GM23338 (cell line): ENCODE results near the gene PUS7. TPM values are rescaled to one million over a fixed set of nuclear protein-coding genes. Genes with fewer than 3 reads are reported as not detected.

Experiments used
- ATAC-seq: fragments of 200-7000 bp; cut with Tn5 transposase; 3 replicates; pipeline ENCODE4 v1.9.1; 2020
- DNase-seq: peaks from one replicate; pipeline ENCODE4 v3.0.0-alpha.2; 2015; ENCODE audit warnings: low spot score
- H2AFZ ChIP-seq: fragments of 200-600 bp; sonication (generic); 2 replicates; pipeline ENCODE4 v1.8.0; 2016; ENCODE audit warnings: antibody characterized with exemption, mild to moderate bottlenecking, moderate library complexity
- H3F3A ChIP-seq: fragments of 200-600 bp; sonication (generic); replicated peaks from 2 replicates; pipeline ENCODE4 v1.8.0; 2017; ENCODE audit warnings: antibody characterized with exemption, mixed run types, low read depth
- H3K27ac ChIP-seq: fragments of 200-600 bp; sonication (generic); 2 replicates; pipeline ENCODE4 v1.6.1; 2016; ENCODE audit warnings: low read depth
- H3K27me3 ChIP-seq: fragments of 200-600 bp; sonication (generic); 2 replicates; pipeline ENCODE4 v1.8.0; 2016; ENCODE audit warnings: mild to moderate bottlenecking, mixed run types, moderate library complexity; ENCODE audit not compliant: insufficient read depth
- H3K36me3 ChIP-seq: fragments of 200-600 bp; sonication (generic); 2 replicates; pipeline ENCODE4 v1.8.0; 2016; ENCODE audit warnings: mild to moderate bottlenecking; ENCODE audit not compliant: insufficient read depth
- H3K4me1 ChIP-seq: fragments of 200-600 bp; sonication (generic); 2 replicates; pipeline ENCODE4 v1.8.0; 2016; ENCODE audit warnings: mild to moderate bottlenecking, moderate library complexity; ENCODE audit not compliant: insufficient read depth
- H3K4me2 ChIP-seq: fragments of 200-600 bp; sonication (generic); 2 replicates; pipeline ENCODE4 v1.7.1; 2017; ENCODE audit warnings: mixed run types
- H3K4me3 ChIP-seq: fragments of 200-600 bp; sonication (generic); 2 replicates; pipeline ENCODE4 v1.6.1; 2016; ENCODE audit warnings: mixed run types
- H3K79me2 ChIP-seq: fragments of 200-600 bp; sonication (generic); replicated peaks from 2 replicates; pipeline ENCODE4 v1.8.0; 2017; ENCODE audit warnings: mild to moderate bottlenecking; ENCODE audit not compliant: insufficient read depth
- H3K9me2 ChIP-seq: fragments of 200-600 bp; sonication (generic); 2 replicates; pipeline ENCODE4 v1.8.0; 2017; ENCODE audit not compliant: insufficient read depth
- H4K20me1 ChIP-seq: fragments of 200-600 bp; sonication (generic); replicated peaks from 2 replicates; pipeline ENCODE4 v1.8.0; 2017; ENCODE audit warnings: mild to moderate bottlenecking; ENCODE audit not compliant: insufficient read depth
- H3K27ac Mint-ChIP-seq: 2 replicates; pipeline ENCODE4 v1.8.0; 2020; ENCODE audit warnings: inconsistent platforms, mild to moderate bottlenecking, moderate library complexity, mixed read lengths
- H3K27me3 Mint-ChIP-seq: 3 replicates; pipeline ENCODE4 v1.8.0; 2022; ENCODE audit warnings: low read depth, mild to moderate bottlenecking, moderate library complexity, mixed read lengths, inconsistent platforms; ENCODE audit not compliant: insufficient read depth, poor library complexity
- H3K36me3 Mint-ChIP-seq: 3 replicates; pipeline ENCODE4 v1.8.0; 2021; ENCODE audit warnings: low read depth, mild to moderate bottlenecking, inconsistent platforms, moderate library complexity, mixed read lengths
- H3K4me1 Mint-ChIP-seq: 3 replicates; pipeline ENCODE4 v1.8.0; 2020; ENCODE audit warnings: mild to moderate bottlenecking, inconsistent platforms, mixed read lengths
- H3K4me3 Mint-ChIP-seq: 3 replicates; pipeline ENCODE4 v1.8.0; 2021; ENCODE audit warnings: moderate library complexity, mild to moderate bottlenecking, inconsistent platforms, mixed read lengths
- H3K9me3 Mint-ChIP-seq: 3 replicates; pipeline ENCODE4 v1.8.0; 2020; ENCODE audit warnings: moderate library complexity, mild to moderate bottlenecking, inconsistent platforms, mixed read lengths
- CREB1 ChIP-seq: fragments of 250-450 bp; sonication (Bioruptor Pico); IDR thresholded peaks from 2 replicates; pipeline ENCODE4 v1.5.0; 2020; ENCODE audit warnings: low read depth, mild to moderate bottlenecking, moderate library complexity
- EZH2 ChIP-seq: fragments of 200-600 bp; sonication (generic); IDR thresholded peaks from one replicate; pipeline ENCODE4 v1.8.0; 2017; ENCODE audit warnings: antibody characterized with exemption, mild to moderate bottlenecking, low read depth; ENCODE audit not compliant: unreplicated experiment
- EZH2phosphoT487 ChIP-seq: fragments of 200-600 bp; sonication (generic); IDR thresholded peaks from one replicate; pipeline ENCODE4 v1.8.1; 2018; ENCODE audit warnings: antibody characterized with exemption; ENCODE audit not compliant: unreplicated experiment
- JUNB ChIP-seq: IDR thresholded peaks from one replicate; pipeline ENCODE4 v1.6.1; 2016; ENCODE audit warnings: antibody characterized with exemption; ENCODE audit not compliant: unreplicated experiment
- NANOG ChIP-seq: IDR thresholded peaks from 2 replicates; pipeline ENCODE4 v1.6.1; 2016; ENCODE audit warnings: antibody characterized with exemption, borderline replicate concordance
- POLR2AphosphoS5 ChIP-seq: IDR thresholded peaks from 2 replicates; pipeline ENCODE4 v1.6.1; 2016; ENCODE audit warnings: antibody characterized with exemption, low read depth
- STAT1 ChIP-seq: IDR thresholded peaks from one replicate; pipeline ENCODE4 v1.6.1; 2016; ENCODE audit warnings: antibody characterized with exemption; ENCODE audit not compliant: unreplicated experiment
- ZNF114 ChIP-seq: fragments of 250-450 bp; sonication (Bioruptor Pico); IDR thresholded peaks from 2 replicates; pipeline ENCODE4 v1.5.0; 2020; ENCODE audit warnings: mild to moderate bottlenecking, moderate library complexity
- ZNF331 ChIP-seq: fragments of 250-450 bp; sonication (Bioruptor Pico); IDR thresholded peaks from 2 replicates; pipeline ENCODE4 v1.5.0; 2020; ENCODE audit warnings: low read depth, mild to moderate bottlenecking, moderate library complexity
- polyA plus RNA-seq: library from polyadenylated mRNA; unstranded; fragments of >200 nt; fragmentation: Nextera tagmentation; extraction: Ambion mirVana; gene quantifications from 2 replicates; pipeline ENCODE4 v1.2.1, GENCODE V29; 2016
- total RNA-seq: library from RNA; depleted of rRNA; stranded (reverse); fragments of >200 nt; shearing (Covaris generic); gene quantifications from 2 replicates; pipeline ENCODE4 v1.2.3, GENCODE V29; 2014
- TF ChIP-seq, protein P1 (sequence below): fragments of 250-450 bp; sonication (Bioruptor Pico); IDR thresholded peaks from 2 replicates; pipeline ENCODE4 v1.5.0; 2020; ENCODE audit warnings: mild to moderate bottlenecking, moderate library complexity
- TF ChIP-seq, protein P2 (sequence below): IDR thresholded peaks from 2 replicates; pipeline ENCODE4 v1.6.1; 2016; ENCODE audit warnings: antibody characterized with exemption
- TF ChIP-seq, protein P3 (sequence below): IDR thresholded peaks from one replicate; pipeline ENCODE4 v1.6.1; 2018; ENCODE audit warnings: antibody characterized with exemption; ENCODE audit not compliant: unreplicated experiment
- TF ChIP-seq, protein P4 (sequence below), 2 experiments: fragments of 200-600 bp in 1 of 2; sonication (generic) in 1 of 2; conservative IDR thresholded peaks; 2 replicates each; pipeline versions ENCODE4 v1.5.1 to v1.6.1; 2016 to 2017; ENCODE audit warnings: antibody characterized with exemption in 2 of 2, low read depth in 2 of 2, mild to moderate bottlenecking in 2 of 2, moderate library complexity in 1 of 2

PUS7 gene
- total and polyA plus RNA-seq, 2 experiments from 2014 or later, result 34.8 to 62.2 TPM

DNA sequence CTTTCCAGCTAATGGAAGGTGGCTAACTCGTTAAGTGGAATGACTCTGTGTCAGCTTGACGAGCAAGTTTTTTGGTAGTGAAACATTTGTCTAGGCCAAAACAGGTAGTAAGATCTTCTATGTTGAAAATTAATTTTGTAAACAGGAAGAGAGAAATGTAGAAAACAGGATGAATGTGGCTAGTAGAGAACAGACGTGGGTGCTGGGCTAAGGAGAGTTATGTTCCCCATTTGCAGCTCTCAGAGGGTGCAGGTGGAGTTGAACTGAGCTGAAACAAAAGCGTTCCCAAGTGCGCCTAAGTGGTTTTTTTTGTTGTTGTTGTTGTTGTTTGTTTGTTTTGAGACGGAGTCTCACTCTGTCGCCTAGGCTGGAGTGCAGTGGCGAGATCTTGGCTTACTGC, 73.9 kb downstream of the PUS7 start:
- Histone ChIP-seq H3K4me3 (no peak overlapping the region), H2AFZ (0 out of 2 replicates have a peak overlapping the region, but pooled peaks have one; percentile 10), H3K27me3 (no peaks in the 10 kb centered on the region), H3K79me2 (no peaks in the 10 kb centered on the region), H3K4me2 (no peak overlapping the region), H4K20me1 (no peaks in the 10 kb centered on the region), H3K27ac (no peak overlapping the region), H3F3A (no peaks in the 10 kb centered on the region), H3K9me2 (no peaks in the 10 kb centered on the region; the same call in 1 of the 2 replicates), H3K36me3 (no peaks in the 10 kb centered on the region), H3K4me1 (no peaks in the 10 kb centered on the region)
- Mint-ChIP-seq H3K36me3 (no peaks in the 10 kb centered on the region), H3K27me3 (no peaks in the 10 kb centered on the region), H3K27ac (no peak overlapping the region), H3K4me1 (no peaks in the 10 kb centered on the region), H3K4me3 (no peak overlapping the region), H3K9me3 (no peaks in the 10 kb centered on the region)
- ATAC-seq (no peak), DNase-seq (no peak)
- TF ChIP-seq, protein P1, sequence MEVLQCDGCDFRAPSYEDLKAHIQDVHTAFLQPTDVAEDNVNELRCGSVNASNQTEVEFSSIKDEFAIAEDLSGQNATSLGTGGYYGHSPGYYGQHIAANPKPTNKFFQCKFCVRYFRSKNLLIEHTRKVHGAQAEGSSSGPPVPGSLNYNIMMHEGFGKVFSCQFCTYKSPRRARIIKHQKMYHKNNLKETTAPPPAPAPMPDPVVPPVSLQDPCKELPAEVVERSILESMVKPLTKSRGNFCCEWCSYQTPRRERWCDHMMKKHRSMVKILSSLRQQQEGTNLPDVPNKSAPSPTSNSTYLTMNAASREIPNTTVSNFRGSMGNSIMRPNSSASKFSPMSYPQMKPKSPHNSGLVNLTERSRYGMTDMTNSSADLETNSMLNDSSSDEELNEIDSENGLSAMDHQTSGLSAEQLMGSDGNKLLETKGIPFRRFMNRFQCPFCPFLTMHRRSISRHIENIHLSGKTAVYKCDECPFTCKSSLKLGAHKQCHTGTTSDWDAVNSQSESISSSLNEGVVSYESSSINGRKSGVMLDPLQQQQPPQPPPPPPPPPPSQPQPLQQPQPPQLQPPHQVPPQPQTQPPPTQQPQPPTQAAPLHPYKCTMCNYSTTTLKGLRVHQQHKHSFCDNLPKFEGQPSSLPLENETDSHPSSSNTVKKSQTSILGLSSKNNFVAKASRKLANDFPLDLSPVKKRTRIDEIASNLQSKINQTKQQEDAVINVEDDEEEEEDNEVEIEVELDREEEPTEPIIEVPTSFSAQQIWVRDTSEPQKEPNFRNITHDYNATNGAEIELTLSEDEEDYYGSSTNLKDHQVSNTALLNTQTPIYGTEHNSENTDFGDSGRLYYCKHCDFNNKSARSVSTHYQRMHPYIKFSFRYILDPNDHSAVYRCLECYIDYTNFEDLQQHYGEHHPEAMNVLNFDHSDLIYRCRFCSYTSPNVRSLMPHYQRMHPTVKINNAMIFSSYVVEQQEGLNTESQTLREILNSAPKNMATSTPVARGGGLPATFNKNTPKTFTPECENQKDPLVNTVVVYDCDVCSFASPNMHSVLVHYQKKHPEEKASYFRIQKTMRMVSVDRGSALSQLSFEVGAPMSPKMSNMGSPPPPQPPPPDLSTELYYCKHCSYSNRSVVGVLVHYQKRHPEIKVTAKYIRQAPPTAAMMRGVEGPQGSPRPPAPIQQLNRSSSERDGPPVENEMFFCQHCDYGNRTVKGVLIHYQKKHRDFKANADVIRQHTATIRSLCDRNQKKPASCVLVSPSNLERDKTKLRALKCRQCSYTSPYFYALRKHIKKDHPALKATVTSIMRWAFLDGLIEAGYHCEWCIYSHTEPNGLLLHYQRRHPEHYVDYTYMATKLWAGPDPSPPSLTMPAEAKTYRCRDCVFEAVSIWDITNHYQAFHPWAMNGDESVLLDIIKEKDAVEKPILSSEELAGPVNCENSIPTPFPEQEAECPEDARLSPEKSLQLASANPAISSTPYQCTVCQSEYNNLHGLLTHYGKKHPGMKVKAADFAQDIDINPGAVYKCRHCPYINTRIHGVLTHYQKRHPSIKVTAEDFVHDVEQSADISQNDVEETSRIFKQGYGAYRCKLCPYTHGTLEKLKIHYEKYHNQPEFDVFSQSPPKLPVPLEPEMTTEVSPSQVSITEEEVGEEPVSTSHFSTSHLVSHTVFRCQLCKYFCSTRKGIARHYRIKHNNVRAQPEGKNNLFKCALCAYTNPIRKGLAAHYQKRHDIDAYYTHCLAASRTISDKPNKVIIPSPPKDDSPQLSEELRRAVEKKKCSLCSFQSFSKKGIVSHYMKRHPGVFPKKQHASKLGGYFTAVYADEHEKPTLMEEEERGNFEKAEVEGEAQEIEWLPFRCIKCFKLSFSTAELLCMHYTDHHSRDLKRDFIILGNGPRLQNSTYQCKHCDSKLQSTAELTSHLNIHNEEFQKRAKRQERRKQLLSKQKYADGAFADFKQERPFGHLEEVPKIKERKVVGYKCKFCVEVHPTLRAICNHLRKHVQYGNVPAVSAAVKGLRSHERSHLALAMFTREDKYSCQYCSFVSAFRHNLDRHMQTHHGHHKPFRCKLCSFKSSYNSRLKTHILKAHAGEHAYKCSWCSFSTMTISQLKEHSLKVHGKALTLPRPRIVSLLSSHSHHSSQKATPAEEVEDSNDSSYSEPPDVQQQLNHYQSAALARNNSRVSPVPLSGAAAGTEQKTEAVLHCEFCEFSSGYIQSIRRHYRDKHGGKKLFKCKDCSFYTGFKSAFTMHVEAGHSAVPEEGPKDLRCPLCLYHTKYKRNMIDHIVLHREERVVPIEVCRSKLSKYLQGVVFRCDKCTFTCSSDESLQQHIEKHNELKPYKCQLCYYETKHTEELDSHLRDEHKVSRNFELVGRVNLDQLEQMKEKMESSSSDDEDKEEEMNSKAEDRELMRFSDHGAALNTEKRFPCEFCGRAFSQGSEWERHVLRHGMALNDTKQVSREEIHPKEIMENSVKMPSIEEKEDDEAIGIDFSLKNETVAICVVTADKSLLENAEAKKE (CRISPR knock-in tag), result no peak
- TF ChIP-seq, protein P2, sequence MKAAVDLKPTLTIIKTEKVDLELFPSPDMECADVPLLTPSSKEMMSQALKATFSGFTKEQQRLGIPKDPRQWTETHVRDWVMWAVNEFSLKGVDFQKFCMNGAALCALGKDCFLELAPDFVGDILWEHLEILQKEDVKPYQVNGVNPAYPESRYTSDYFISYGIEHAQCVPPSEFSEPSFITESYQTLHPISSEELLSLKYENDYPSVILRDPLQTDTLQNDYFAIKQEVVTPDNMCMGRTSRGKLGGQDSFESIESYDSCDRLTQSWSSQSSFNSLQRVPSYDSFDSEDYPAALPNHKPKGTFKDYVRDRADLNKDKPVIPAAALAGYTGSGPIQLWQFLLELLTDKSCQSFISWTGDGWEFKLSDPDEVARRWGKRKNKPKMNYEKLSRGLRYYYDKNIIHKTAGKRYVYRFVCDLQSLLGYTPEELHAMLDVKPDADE, result no peak
- TF ChIP-seq NANOG (no peak), EZH2 (no peak), STAT1 (no peak), JUNB (no peak), POLR2AphosphoS5 (no peak), CREB1 (CRISPR knock-in tag) (no peak), ZNF114 (CRISPR knock-in tag) (no peak), EZH2phosphoT487 (no peak), ZNF331 (CRISPR knock-in tag) (no peak)
- TF ChIP-seq, protein P3, sequence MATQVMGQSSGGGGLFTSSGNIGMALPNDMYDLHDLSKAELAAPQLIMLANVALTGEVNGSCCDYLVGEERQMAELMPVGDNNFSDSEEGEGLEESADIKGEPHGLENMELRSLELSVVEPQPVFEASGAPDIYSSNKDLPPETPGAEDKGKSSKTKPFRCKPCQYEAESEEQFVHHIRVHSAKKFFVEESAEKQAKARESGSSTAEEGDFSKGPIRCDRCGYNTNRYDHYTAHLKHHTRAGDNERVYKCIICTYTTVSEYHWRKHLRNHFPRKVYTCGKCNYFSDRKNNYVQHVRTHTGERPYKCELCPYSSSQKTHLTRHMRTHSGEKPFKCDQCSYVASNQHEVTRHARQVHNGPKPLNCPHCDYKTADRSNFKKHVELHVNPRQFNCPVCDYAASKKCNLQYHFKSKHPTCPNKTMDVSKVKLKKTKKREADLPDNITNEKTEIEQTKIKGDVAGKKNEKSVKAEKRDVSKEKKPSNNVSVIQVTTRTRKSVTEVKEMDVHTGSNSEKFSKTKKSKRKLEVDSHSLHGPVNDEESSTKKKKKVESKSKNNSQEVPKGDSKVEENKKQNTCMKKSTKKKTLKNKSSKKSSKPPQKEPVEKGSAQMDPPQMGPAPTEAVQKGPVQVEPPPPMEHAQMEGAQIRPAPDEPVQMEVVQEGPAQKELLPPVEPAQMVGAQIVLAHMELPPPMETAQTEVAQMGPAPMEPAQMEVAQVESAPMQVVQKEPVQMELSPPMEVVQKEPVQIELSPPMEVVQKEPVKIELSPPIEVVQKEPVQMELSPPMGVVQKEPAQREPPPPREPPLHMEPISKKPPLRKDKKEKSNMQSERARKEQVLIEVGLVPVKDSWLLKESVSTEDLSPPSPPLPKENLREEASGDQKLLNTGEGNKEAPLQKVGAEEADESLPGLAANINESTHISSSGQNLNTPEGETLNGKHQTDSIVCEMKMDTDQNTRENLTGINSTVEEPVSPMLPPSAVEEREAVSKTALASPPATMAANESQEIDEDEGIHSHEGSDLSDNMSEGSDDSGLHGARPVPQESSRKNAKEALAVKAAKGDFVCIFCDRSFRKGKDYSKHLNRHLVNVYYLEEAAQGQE, result no peak
- TF ChIP-seq, protein P4, sequence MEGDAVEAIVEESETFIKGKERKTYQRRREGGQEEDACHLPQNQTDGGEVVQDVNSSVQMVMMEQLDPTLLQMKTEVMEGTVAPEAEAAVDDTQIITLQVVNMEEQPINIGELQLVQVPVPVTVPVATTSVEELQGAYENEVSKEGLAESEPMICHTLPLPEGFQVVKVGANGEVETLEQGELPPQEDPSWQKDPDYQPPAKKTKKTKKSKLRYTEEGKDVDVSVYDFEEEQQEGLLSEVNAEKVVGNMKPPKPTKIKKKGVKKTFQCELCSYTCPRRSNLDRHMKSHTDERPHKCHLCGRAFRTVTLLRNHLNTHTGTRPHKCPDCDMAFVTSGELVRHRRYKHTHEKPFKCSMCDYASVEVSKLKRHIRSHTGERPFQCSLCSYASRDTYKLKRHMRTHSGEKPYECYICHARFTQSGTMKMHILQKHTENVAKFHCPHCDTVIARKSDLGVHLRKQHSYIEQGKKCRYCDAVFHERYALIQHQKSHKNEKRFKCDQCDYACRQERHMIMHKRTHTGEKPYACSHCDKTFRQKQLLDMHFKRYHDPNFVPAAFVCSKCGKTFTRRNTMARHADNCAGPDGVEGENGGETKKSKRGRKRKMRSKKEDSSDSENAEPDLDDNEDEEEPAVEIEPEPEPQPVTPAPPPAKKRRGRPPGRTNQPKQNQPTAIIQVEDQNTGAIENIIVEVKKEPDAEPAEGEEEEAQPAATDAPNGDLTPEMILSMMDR (conservative IDR thresholded peaks at IDR 0.05; ENCODE audit: low read depth in 2 of 2), result no peak
